Hair follicular keratinocyte (primary cell): Measurements from ENCODE around the gene HES5. TPM values are rescaled to one million over a fixed set of nuclear protein-coding genes. Genes with fewer than 3 reads are reported as not detected.

Experiments
- total RNA-seq: library from RNA; depleted of rRNA; stranded (reverse); fragments of >200 nt; gene quantifications from 2 replicates; pipeline ENCODE4 v1.2.3, GENCODE V29; 2015

Gene HES5, protein sequence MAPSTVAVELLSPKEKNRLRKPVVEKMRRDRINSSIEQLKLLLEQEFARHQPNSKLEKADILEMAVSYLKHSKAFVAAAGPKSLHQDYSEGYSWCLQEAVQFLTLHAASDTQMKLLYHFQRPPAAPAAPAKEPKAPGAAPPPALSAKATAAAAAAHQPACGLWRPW
- 0.31 TPM in 1 of 2 replicates, not detected in the other for total RNA-seq

DNA sequence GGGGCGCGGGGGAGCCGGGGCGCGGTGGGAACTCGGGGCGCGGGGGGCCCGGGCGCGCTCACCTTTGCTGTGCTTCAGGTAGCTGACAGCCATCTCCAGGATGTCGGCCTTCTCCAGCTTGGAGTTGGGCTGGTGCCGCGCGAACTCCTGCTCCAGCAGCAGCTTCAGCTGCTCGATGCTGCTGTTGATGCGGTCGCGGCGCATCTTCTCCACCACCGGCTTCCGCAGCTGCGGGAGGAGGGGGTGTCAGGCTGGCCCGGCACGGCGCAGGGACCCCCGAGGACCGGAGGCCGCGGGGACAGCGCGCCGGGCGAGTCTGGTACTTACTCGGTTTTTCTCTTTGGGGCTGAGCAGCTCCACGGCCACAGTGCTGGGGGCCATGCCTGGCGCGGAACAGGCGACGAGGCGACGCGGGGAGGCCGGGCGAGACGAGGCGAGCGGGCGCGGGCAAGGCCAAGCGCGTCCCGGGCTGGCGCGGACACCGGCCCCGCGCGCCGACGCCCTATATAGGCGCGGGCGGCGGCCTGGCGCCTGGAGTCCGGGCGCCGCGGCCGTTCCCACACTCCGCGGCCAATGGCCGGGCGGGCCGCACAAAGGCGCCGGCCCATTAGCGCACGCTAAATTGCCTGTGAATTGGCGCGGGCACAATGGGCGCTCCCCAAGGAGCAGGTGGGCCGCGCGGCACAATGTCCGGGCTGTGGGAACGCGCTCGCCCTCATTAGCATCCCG, at the start of gene HES5:
Gene HES5, minus strand, starts transcription at position 480 of the 729 bp plus-strand sequence. Its CDS starts 99 bp downstream, at position 381.

DNA sequence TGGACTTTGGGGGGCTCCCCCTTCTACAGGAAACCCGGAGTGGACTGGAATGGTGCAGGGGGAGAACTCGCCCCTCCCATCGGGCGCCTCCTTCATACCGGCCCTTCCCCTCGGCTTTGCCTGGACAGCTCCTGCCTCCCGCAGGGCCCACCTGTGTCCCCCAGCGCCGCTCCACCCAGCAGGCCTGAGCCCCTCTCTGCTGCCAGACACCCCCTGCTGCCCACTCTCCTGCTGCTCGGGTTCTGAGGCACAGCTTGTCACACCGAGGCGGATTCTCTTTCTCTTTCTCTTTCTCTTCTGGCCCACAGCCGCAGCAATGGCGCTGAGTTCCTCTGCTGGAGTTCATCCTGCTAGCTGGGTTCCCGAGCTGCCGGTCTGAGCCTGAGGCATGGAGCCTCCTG, 26.2 kb upstream of the HES5 start, which contains the start of gene TNFRSF14:
Gene TNFRSF14, plus strand, starts transcription at position 95 of the 401 bp plus-strand sequence. Its CDS starts 294 bp downstream, at position 389.

DNA sequence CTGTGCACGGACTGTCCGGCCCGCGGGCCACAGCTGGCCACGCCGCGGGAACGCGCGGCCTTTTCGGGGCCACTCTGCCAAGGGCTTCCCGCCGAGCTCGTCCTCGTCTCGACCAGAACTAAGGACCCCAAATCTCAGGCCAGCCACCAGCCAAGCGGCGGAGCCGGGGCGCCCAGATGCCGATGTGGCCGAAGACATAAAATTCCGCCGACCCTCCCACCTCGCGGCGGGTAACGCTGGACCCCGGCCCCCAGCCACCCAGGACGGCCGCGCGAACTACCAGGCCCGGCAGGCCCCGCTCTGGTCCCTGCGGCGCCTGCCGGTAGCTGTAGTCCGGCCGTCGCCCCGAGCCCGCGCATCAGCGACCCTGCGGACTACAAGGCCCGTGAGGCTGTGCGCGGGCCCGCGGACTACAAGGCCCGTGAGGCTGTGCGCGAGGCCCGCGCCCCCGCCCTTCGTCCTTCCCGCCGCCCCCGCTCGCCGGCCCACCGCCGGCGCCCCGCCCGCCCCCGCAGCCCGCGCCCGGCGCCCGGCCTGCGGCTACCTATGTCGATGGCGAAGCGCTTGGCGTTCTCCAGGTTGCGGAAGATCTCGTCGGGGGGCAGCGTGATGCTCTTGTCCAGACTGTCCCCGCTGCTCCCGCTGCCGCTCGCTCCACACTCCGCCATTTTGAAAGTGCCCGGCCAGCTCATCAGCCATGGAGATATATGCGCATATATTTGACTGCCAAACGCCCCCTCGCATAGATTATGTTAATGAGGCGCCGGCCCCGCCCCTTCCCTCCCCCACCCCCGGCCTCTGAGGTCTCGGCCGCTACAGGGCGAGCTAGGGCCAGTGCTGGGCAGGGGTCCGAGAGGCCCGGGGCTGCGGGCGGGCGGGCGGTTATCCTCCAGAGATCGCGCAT, 3.9 kb downstream of the HES5 start, which contains the start of gene PANK4:
Gene PANK4, minus strand, starts transcription at position 677 of the 904 bp plus-strand sequence. Its CDS starts 9 bp downstream, at position 668.

Other genes with a start within 250 kb of the HES5 start
- 1.6 and 5.8 TPM in 2 replicates for gene MORN1, start 138.7 kb downstream of the HES5 start, total RNA-seq
- gene RER1, start 138.4 kb downstream of the HES5 start, total RNA-seq = 94.2 and 123 TPM in 2 replicates
- 40.7 and 42.5 TPM in 2 replicates for gene PEX10, start 117.7 kb downstream of the HES5 start, total RNA-seq
- 99.9 and 124 TPM in 2 replicates for gene PLCH2, start 54.0 kb downstream of the HES5 start, total RNA-seq
- gene PANK4, start 3.7 kb downstream of the HES5 start, total RNA-seq = 21.8 and 24.3 TPM in 2 replicates
- 10.3 and 15.1 TPM in 2 replicates for gene TNFRSF14, start 26.1 kb upstream of the HES5 start, total RNA-seq
- gene PRXL2B, start 56.5 kb upstream of the HES5 start, total RNA-seq = 15.1 and 15.2 TPM in 2 replicates
- 0.70 TPM in 1 of 2 replicates, not detected in the other for gene MMEL1, start 102.8 kb upstream of the HES5 start, total RNA-seq